NCI-H1048 (cell line): ENCODE results near the gene B4GALT1.

ENCODE experiments used
- DNase-seq: peaks from one replicate; lab custom pipeline; 2025; lab: John Stamatoyannopoulos, UW

The B4GALT1 gene

DNA sequence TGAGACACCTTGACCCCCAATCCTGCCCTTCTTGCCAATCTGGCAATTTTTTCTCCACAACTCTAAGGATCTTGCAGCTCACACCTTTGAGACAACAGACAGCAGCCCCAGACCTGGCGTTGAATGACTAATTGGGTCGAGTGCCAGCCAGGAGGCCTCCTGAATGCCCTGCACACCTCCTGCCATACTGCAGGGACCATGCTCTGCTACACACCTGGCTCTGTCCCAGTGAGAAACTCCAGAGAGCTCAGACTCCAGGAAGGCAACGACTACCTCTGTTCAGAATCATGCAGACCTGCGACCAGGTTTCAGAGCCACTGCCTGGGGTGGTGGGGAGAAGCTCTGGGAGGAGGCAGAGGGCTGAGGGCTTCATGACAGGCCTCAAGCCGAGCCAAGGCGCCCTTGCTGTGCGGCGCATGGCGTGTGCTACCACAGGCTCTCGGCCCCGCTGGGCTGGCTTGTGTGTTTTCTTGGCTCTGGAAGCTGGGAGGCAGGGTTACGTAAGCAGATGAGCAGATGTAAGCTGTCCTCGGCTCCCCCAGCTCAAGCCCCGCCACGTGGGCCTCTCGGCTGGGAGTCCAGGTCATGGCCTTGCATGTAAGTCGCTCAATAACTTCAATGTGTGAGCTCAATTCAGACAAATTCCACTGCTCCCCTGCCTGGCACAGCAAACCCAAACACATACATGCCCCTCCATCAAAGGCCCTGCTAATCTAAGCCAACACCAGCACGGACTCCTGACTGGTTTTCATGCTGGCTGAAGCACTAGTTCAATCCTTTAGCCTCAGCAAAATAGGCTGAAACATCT is 27.5 kb downstream of the B4GALT1 start:
- DNase-seq, result no peak

DNA sequence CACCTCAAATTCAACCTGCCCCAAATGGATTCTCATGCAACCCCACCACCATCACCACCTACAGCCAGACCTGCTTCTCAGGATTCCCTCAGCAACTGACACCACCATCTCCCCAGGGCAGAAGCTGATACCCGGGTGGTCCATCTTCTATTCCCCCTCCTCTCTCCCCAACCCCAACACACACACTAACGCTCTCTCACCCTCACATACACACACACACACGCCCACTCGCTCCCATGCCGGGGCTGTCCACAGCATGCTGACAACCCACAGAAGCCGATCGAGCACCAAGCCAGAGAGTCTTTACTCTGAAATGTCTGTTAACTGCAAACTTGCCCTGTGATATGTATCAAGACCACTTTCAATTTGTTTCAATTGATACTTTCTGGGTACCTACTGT is 28.4 kb downstream of the B4GALT1 start:
- no peak for DNase-seq

DNA sequence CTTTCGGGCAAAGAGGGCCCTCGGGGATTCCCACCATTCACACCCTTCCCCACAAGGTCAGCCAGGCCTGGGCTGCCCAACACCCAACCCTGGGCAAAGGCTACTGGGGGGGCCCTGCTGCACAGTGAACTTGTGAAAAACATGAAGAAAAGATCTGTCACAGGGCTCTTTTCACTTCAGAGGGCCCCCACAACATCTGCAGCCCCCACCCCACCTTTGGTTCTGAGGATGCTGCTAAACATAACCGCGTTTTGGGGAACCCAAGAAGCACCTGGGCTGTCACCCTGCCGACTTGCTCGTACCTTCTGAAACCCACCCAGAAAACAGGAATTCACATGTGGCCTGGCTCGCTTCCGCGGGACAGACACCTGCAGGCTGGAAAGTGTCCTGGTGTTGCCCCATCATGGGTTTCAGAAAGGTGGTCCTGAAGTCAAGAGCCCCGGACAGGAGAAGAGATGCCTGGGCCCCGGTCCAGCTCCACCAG is 29.3 kb downstream of the B4GALT1 start:
- DNase-seq, result no peak

DNA sequence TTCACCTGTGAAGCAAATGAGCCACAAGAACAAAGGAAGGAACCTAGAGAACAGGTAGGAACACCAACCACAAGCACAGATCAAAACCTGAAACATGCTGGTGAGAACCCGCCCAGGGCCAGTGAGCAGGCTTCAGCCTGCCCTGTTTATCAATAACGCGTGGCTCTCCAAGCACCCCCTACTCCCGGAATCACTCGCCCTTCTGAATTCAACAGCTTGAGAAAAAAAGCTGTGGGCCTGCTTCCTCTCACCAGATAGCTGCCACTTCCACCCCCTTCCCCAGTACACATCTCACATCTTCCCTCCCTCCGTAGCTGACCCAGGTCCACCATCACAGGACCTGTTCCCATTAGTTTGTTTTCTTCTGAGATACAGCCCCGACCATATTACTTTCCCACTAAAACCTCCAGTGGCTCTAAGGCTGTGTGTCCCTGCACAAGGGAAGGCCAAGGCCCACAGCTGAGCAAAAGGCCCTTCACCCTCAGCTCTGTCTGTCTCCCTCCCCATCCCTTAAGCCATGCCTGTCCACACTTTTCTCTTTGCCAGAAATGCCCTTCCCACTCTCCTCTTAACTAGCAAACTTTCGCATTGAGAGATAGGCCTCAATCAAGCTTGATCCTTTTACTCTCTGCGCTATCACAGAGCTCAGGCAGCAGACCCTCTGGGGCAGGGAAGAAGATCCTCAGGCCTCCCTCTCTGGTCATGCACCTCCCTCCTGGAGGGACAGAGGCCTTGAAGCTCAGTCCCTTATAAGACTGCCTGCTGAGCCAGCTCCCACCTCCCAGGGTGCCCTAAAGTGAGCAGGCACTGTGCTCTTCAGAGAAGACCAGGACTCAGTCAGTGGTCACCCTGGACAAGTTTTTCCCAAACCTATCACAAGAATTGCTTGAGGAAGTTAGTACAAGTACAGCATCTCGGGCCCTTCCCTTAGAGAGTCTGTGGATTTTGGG is 30.1 kb downstream of the B4GALT1 start:
- no peak for DNase-seq

DNA sequence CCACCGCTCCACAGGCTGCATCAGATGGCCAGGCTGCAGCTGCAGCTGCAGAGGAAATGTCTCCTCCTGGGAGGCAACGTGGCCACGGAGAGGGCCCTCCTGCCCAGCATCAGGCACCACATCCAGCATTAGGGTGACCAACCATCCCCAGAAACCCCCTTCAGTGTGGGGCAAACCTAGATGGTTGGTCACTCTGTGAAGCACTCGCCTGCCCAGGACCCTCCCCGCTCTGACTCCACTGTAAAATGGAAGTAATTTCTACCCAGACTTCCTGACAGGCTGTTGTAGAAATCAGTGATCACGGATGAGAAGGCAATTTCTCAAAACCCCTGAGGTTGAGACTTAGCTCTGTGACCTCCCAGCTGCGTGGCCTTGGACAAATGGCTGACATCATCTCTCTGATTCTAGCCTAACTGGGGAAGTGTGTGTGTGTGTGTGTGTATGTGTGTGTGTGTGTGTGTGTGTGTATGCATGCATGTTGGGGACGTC is 31.6 kb downstream of the B4GALT1 start:
- no peak for DNase-seq

DNA sequence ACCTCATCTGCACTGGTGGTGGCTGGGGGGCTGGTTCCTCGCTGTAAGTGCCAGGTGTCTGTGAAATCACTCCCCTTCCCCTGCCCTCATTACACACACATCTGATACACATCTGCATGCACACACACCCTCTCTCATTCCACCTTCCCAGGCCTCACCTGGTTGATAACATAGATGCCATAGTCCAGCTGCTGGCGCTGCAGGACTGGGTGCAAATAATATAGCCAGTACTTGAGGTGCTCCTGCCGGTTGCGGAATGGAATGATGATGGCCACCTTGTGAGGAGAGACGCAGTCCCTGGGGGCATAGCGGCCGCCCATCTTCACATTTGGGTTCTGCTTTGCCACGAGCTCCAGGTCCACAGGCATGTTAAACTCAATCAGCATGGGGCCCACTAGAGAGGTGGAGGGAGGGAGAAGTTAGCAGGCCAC is 32.1 kb downstream of the B4GALT1 start:
- DNase-seq, result no peak

DNA sequence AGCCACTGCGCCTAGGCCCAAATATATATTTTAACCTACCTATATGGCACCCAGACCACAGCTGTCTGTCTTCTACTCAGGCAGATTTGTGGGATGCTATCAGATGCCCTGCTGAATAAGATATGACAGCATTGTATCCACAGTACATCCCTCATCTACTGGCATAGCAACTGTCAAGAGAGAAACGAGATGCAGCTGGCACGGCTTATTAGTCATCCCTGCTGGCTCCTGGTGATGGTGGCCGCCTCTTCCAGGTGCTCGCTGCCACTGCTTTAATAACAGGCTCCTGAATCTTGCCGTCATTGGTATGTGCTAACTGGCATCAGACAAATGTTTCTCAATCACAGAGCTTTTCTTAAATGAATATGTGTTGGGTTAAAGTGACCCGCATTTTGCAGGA is 34.0 kb downstream of the B4GALT1 start:
- DNase-seq, result no peak

DNA sequence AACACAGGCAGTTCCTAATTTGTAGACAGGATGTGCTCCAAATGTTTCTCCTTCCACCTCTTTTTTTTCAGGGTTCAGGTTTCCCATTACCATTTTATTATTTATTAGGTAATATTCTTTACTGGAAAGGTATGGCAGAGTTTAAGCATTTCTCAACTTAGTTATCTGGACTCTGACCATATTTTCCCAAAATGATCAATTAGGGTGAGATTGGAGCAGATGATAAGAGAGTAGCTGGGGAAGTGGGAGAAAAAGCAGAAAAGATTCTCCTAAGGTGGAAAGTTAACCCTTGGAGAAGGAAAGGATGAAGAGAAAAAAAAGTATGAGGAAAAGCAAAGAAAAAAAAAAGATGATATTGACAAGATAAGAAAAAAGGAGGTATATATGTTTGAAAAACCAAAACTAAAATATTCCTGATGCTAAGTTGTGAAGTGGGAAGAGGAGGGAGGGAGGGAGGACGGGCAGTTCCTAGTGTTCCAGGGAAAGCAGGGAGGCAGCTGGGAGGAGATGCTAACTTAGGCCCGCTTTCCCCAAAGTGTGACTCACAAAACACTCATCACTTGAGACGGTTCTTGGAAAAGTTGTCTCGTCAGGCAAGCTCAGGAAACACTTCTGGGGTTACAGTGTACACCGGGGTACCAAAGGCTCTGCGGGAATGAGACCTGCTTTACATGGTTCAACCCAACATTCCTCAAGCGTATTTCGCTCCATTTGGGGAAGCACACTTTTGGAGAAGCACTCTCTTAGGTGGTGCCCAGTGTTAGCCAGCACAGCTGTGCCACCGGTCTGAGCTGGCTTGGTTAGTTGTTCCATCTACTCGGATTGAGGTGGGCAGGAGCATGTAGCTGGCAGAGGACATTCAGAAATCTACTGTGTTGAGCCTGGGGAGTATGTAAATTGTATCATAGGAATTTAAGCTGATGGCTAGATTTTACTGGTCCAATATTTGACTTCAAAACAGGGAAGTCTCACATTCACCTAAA is 35.1 kb downstream of the B4GALT1 start:
- DNase-seq, result no peak

DNA sequence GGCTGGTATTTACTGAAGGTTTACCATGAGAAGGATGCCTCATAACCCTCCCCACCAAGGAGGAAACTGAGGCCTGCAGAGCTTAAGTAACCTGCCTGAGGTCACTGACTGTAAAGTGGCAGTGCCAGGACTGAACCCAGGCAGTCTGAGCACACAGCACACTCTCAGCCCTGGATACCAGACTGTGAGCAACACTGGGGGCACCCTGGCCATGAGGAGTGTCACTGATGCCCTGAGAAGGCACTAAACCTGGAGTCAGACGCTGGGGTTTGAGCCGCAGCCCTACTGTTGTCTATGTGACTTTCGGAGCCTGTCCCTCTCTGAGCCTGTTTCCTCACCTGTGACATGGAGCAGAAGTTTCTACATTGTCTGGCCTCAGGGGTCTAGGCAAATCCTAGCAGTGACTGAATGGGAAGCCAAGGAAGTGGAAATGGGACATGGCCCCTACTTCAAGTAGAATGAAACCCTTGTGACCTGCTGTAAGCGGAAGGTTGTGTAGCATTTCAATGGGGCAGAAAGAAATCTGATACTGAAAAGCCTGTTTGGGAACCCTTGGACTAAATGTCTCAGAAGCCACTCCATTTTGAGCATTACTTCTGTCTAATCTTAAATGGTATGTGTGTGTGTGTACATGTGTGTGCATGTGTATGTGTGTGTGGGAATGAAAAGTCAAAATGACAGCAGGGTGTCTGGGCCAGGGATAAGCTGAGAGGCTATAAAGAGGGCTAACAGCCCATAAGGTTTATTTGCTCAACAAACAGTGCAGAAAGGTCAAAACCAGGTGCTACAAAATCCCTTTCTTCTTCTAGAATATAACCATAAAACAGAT is 36.0 kb downstream of the B4GALT1 start:
- no peak for DNase-seq

DNA sequence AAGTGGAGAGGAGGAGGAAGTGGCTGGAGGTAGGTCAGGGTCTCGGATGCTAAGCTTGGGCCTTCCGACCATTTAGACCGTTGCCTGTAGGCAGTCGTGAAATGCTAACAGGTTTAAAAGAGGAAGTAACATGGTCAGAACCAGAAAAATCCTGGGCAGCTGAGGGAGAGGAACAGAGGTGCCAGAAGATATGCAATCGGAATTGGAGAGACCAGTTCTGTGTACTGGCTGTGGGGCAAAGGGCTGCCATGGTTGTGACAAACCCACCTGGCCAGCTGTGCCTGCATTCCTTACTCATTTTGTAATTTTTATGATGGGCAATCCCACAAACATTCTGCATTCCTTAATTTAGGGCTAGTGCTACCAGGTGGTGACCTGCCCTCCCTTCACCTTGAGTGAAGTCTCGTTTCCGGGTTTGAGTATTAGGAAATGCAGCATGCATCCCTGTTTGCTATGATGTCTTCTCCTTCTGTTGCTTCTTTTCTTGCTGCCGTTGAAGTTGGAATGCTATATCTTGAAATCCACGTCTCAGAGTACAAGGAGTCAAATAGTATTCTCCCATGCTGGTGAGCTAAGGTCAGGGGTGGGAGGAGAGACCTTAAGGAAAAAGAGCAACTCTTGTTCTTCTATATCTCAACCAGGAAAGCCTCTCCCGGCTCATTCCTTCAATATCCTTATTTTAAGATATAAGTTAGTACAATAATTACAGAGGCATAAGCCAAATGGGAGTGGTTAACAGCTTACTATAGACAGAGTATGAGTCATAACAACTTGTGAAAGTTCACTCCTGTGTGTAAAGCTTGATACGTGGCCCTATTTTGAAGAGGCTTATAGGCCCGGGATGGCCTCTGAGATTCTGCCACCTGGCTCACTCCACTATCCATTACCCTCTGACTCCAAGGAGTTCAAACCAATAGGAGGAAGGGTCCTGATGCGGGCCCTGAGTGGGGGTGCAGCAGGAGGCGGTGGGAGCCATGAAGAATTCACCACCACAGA is 37.0 kb downstream of the B4GALT1 start:
- no peak for DNase-seq

DNA sequence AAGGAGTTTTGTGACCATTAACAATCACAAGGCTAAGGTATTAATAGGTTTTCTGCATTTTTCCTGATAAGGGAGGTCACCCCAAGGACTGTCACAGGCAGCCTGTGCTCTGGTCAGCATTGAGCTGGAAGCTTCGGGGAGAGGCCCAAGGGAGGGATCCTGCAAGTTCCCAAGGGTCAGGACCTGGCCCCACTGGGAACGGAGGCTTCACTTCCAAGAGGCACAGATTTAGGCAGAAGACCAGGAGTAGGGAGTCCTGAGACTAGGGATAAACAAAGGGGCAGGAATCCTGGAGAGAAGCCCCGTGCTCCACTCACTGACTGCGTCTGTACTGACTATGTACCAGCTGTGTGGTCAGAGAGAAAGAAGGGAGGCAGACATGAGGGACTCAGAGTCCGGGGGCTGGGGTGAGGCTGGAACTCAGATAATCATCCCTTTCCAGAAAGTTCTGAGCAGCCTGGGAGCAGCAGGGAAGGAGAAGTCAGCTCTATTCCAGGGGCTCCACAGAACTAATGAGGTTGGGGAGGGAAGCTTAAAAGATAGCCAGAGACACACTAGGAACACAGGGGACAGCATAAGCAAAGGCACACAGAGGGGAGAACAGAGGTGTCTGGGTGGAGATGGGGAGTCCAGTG is 37.8 kb downstream of the B4GALT1 start:
- no peak for DNase-seq

DNA sequence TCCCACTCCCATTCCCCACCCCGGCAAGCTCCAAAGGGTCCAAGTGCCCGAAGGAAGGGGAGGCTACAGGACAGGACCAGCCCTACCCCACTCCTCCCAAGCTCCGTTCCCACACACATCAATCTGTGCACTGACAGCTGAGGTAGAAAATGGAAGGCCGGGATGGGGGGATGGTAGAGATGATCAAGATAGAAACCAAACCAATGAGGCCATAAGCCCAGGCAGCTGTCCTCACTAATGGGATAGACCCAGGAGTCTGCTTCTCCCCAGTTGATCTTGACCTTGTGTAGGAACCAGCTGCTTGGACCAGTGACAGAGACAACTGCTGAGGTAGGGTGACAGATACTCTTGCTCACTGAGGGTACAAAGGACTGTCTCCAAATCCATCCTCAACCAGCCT is 38.6 kb downstream of the B4GALT1 start:
- DNase-seq, result no peak

DNA sequence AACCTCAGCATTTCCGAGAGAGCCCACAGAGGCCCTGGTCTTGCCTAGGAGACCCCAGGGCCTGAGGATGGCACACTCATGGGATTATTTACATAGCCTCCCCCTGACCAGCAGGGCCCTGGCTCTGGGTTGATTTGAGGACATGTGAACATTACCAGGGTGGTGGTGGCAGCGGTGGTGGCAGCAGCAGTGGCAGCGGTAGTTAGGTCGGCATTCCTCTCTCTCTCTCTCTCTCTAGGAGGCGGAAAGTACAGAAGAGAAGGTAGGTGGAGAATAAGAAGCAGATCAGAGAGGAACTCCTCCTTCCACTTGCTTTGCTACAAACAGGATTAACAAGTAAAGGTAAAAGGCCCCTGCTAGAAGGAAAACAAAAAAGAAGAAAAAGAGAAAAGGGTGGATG is 39.3 kb downstream of the B4GALT1 start:
- DNase-seq, result no peak

DNA sequence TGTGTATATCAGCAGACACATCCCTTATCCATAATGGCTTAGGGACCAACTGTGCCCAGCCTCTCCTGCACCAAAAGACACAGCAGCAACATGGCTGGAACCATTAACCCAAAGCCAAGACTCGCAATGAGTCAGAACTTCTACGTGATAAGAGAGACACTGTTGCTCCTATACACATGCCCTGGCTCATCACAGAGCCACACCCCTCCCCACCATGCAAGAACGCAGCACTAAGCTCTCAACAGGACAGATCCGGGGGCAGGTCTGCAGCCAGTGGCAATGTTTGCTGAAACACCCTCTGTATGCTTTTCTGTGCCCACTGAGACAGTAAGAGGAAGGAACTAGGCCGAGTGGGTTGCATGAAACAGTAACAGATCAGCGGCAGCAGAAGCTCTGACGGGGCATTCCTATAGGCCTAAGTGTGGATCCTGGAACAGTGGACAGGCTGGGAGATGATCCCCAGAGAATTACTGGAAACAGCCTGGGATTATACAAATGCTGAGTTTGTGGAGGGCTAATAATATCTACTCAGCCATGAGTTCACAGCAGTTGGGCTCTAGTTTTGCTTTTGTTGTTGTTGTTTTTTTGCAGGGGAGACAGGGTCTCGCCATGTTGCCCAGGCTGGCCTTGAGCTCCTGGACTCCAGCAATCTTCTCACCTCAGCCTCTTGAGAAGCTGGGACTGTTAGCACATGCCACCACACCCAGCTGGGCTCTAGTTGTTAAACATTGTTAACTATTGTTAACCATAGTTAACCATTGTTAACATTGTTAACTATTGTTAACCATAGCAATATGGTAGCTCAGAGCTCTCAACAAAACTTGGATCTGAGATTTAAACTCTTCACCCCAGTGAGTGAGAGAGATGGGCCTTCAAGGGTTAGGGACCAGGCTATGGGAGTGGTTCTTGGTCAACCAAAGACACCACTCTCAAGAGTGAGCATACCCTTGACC is 41.0 kb downstream of the B4GALT1 start:
- DNase-seq, result no peak

DNA sequence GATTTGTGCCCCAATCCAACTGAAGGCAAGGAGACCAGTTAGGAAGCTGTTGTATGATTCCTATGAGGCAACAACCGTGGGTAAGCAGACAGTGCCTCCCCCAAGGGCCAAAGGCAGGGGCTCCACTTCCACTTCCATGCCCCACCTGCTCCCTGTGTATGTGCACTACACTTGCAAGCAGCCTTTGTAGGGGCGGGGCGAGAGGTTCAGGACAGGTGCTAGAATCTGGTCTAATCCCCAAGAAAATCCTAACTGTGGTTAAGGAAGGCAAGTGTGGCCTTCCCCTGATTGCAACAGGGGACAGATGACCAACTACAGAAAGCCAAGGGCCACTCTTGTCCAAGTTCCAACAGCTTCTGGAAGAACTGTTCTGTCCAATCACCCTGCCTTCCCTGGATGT is 41.7 kb downstream of the B4GALT1 start:
- DNase-seq, result no peak

DNA sequence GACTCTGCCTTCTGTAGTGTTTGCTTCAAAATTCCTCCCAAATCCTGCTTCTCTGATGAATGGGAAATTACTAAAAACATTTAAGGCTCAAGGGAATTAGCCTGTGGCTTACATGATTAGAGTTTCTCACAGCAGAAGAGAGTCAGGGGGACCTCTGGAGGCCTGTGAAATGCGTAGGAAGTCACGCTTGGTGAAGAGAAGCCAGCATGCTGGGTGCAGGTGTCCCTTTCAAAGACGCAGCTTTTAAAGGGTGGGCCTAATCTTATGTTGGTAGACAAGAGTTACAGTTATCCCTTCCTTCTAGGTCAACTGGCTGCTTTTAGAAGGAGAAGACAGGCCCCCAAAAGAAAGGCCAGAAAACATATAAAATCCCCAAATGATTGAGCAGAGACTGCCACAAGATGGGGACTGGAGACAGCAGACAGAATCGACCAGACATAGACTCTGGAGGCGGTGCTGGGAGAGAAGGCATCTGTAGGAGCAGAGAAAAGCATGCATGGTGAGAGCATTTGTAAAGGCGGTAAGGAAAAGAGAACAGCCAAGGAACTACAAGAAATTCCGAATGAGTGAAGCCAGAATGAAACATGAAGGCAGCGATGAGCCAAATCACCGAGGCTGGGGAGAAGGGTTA is 42.3 kb downstream of the B4GALT1 start:
- DNase-seq, result no peak

DNA sequence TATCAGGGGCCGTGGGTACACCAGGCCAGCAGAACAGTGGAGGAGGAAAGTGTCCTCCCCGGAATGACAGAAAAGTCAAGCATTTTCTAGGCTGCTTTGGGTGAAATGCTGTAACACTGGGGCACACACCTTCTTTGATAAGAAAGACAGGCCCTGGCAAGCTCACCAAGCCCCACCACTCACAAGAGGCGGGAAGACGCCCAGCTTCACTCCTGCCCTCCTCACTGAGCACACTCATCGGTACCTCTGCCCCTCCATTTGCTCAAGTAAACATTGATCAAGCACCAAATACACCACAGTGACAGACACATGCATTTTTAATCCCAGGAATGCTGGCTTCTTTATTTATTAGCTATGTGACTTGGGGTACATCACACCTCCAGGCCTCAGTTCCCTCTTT is 43.1 kb downstream of the B4GALT1 start:
- no peak for DNase-seq
